ENCODE results near the gene S100A10.

Gene S100A10

DNA sequence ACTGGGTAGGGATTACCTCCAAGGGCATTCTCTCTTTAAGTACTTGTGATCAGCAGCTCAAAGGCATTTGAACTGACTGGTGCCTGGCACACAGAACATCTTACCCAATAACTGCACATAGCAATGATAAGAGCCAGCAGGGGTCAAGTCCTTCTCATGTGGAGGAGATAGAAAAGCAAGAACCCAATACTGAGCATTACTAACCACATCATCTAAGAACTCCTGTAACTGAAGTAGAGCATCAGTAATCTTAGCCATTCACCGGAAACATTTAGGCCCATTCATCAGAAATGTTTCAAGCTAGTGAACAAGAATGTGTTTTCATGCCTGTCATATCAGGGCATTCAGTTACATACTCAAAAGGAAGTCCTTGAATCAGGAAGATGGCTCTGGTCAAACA is 50.8 kb downstream of the S100A10 start:
- Histone ChIP-seq H3K27me3 (ENCODE audit: insufficient read depth, low read depth, severe bottlenecking) (peaks cover 98% of the 10 kb centered on the region), H3K4me3 (ENCODE audit: low read depth, low read length) (no peak overlapping the region), H3K27ac (no peak overlapping the region), H3K9me3 (ENCODE audit: severe bottlenecking) (peaks cover 7% of the 10 kb centered on the region), H3K36me3 (no peaks in the 10 kb centered on the region)
- DNase-seq: no peak
- TF ChIP-seq, protein P1, sequence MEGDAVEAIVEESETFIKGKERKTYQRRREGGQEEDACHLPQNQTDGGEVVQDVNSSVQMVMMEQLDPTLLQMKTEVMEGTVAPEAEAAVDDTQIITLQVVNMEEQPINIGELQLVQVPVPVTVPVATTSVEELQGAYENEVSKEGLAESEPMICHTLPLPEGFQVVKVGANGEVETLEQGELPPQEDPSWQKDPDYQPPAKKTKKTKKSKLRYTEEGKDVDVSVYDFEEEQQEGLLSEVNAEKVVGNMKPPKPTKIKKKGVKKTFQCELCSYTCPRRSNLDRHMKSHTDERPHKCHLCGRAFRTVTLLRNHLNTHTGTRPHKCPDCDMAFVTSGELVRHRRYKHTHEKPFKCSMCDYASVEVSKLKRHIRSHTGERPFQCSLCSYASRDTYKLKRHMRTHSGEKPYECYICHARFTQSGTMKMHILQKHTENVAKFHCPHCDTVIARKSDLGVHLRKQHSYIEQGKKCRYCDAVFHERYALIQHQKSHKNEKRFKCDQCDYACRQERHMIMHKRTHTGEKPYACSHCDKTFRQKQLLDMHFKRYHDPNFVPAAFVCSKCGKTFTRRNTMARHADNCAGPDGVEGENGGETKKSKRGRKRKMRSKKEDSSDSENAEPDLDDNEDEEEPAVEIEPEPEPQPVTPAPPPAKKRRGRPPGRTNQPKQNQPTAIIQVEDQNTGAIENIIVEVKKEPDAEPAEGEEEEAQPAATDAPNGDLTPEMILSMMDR (IDR thresholded peaks at IDR 0.05; ENCODE audit: low read depth, low read length): no peak

DNA sequence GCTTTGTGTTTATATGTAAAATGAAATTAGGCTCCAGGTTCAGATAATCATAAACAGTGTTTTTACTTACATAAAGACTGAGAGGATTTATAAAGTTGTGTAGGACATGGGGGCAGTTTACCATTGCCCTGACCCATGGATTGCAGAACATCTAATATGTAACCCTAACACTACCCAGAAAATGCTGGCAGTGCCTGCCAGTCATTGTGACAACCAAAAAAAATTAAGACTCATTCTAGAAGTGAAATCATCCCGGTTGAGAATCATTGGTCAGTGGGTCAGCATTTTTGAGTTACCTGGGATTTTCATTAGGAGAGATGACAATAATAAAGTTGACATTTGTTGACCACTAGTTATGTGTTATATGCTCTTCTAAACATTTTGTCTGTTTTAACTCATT is 53.1 kb downstream of the S100A10 start:
- Histone ChIP-seq H3K9me3 (ENCODE audit: severe bottlenecking) (no peaks in the 10 kb centered on the region), H3K36me3 (no peaks in the 10 kb centered on the region), H3K27me3 (ENCODE audit: insufficient read depth, low read depth, severe bottlenecking) (peaks cover 94% of the 10 kb centered on the region), H3K4me3 (ENCODE audit: low read depth, low read length) (no peak overlapping the region), H3K27ac (no peak overlapping the region)
- TF ChIP-seq, protein P1 (IDR thresholded peaks at IDR 0.05; ENCODE audit: low read depth, low read length): no peak
- DNase-seq: no peak

DNA sequence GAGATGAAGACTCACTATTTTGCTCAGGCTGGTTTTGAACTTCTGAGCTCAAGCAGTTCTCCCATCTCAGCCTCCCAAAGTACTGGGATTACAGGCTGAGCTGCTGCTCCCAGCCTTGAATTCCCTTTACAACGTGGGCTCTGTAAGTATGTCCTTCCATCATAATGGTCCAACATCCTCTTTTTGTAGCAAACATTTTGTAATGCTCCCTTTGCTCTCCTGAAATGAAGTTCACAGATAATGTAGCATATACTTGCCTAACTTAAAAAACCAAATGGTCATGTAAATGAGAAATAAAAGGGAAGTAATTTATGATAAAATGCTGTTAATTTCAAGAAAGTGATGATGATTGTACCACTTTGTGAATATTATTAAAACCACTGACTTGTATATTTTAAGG is 53.9 kb downstream of the S100A10 start:
- no peak for DNase-seq
- TF ChIP-seq, protein P1 (IDR thresholded peaks at IDR 0.05; ENCODE audit: low read depth, low read length): no peak
- H3K4me3 ChIP-seq (ENCODE audit: low read depth, low read length): no peak overlapping the region
- H3K27ac ChIP-seq: no peak overlapping the region
- no peaks in the 10 kb centered on the region for H3K36me3 ChIP-seq
- H3K9me3 ChIP-seq (ENCODE audit: severe bottlenecking): no peaks in the 10 kb centered on the region
- H3K27me3 ChIP-seq (ENCODE audit: insufficient read depth, low read depth, severe bottlenecking): peaks cover 93% of the 10 kb centered on the region

DNA sequence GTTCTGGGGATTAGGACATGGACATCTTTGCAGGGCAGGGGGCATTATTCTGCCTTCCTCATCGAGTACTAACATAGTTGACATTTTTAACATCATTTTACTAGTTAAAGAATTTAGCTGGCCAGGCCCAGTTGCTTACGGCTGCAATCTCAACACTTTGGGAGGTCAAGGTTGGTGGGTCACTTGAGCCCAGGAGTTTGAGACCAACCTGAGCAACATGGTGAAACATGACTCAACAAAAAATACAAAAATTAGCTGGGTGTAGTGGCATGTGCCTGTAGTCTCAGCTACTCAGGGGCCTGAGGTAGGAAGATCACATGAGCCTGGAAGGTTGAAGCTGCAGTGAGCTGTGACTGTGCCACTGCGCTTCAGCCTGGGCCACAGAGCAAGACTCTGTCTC is 54.5 kb downstream of the S100A10 start:
- TF ChIP-seq, protein P1 (IDR thresholded peaks at IDR 0.05; ENCODE audit: low read depth, low read length): no peak
- no peak for DNase-seq
- Histone ChIP-seq H3K9me3 (ENCODE audit: severe bottlenecking) (no peaks in the 10 kb centered on the region), H3K4me3 (ENCODE audit: low read depth, low read length) (no peak overlapping the region), H3K27ac (no peak overlapping the region), H3K36me3 (no peaks in the 10 kb centered on the region), H3K27me3 (ENCODE audit: insufficient read depth, low read depth, severe bottlenecking) (peaks cover 92% of the 10 kb centered on the region)

DNA sequence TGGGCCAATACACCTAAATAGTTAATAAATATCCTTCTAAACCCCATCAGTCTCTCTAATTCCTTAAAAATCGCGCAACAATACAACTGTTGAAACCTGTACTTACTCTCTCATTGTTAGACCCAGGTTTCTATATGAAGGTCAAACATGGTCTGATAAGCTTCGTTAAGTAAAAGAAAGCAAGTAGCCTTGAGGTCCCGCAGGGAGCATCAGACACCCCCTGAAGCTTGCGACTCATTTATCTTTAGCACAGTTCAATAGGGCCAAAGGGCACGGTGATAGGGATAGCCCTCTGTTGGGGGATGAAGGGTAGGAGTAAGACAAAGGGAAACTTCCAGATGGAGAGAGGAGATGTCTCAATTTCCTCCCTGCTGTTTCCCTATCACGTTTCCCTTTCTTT is 57.0 kb downstream of the S100A10 start:
- Histone ChIP-seq H3K27ac (no peak overlapping the region), H3K4me3 (ENCODE audit: low read depth, low read length) (no peak overlapping the region), H3K9me3 (ENCODE audit: severe bottlenecking) (no peaks in the 10 kb centered on the region), H3K27me3 (ENCODE audit: insufficient read depth, low read depth, severe bottlenecking) (peaks cover 74% of the 10 kb centered on the region), H3K36me3 (no peaks in the 10 kb centered on the region)
- no peak for DNase-seq
- TF ChIP-seq, protein P1 (IDR thresholded peaks at IDR 0.05; ENCODE audit: low read depth, low read length): no peak

DNA sequence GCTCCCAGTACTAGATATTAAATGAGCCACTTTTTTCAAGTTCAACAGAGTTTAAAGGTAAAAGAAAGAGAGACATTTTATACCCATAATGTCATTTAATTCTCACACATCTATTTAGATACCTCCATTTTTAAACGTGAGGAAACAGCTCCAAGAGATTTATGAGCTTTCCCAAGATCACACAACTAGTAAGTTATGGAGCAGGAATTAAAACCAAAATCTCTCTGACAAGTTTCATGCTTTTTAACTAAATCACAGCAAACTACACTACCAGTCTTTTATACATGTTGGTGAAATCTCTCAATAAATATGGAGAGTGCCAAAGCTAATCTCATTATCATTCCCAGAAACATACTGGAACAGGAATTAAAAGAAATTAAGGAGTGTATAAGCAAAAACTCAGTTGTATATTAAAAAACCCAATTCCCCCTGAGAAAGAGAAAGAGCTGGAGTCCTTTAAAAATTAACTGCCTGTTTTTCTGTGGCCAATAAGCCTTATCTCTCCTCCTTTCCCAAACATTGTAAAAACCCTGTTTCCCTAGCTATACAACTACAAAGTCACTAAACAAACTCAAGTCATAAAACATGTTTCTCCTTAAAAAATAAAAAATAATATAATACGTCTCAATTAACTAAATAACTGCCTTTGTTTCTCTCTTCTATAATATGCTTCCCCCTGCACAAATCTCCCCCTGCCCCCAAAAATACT is 57.6 kb downstream of the S100A10 start:
- no peak for DNase-seq
- Histone ChIP-seq H3K27ac (no peak overlapping the region), H3K27me3 (ENCODE audit: insufficient read depth, low read depth, severe bottlenecking) (peaks cover 74% of the 10 kb centered on the region), H3K4me3 (ENCODE audit: low read depth, low read length) (no peak overlapping the region), H3K36me3 (no peaks in the 10 kb centered on the region), H3K9me3 (ENCODE audit: severe bottlenecking) (no peaks in the 10 kb centered on the region)
- TF ChIP-seq, protein P1 (IDR thresholded peaks at IDR 0.05; ENCODE audit: low read depth, low read length): no peak
